GM20000 (cell line): ENCODE measurements around the gene MBNL3.
"Not testable (repeated sequence)": the region's sequence is repeated elsewhere in the genome, so short reads cannot be mapped to it uniquely, and the experiment has no call there.

Experiments used
- DNase-seq: peaks from one replicate; pipeline ENCODE4 v3.0.0; 2012; ENCODE audit warnings: low spot score
- TF ChIP-seq, protein P1 (sequence below): IDR thresholded peaks from 2 replicates; pipeline ENCODE4 v1.5.1; 2012; ENCODE audit warnings: mild to moderate bottlenecking, control low read depth; ENCODE audit errors: extremely low read depth, missing control alignments

MBNL3 gene

DNA sequence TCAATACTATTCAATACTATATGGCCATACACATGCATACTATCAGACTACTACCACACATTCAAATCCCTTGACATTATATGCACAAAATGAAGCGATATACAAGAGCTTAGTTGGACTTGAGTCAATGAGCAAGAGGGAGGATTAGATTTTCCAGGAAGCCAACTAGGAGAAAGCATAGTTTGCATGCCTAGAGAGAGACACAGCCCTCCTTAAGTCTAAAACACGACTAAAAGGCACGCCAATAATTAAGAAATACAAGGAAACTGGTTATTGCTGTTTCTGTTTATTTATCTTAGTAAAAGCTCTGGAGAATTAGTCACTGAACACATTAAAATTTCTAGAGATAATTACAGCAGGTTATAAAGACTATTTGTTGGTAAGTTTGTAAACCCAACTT lies 21.8 kb downstream of the MBNL3 start:
- DNase-seq: no peak
- TF ChIP-seq, protein P1, sequence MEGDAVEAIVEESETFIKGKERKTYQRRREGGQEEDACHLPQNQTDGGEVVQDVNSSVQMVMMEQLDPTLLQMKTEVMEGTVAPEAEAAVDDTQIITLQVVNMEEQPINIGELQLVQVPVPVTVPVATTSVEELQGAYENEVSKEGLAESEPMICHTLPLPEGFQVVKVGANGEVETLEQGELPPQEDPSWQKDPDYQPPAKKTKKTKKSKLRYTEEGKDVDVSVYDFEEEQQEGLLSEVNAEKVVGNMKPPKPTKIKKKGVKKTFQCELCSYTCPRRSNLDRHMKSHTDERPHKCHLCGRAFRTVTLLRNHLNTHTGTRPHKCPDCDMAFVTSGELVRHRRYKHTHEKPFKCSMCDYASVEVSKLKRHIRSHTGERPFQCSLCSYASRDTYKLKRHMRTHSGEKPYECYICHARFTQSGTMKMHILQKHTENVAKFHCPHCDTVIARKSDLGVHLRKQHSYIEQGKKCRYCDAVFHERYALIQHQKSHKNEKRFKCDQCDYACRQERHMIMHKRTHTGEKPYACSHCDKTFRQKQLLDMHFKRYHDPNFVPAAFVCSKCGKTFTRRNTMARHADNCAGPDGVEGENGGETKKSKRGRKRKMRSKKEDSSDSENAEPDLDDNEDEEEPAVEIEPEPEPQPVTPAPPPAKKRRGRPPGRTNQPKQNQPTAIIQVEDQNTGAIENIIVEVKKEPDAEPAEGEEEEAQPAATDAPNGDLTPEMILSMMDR: no peak

- DNase-seq: no peak
- TF ChIP-seq, protein P1: no peak
Observed at GRCh38 chrX:132463411-132463810, 25.4 kb downstream of the MBNL3 start.

GRCh38 chrX:132461886-132462285 lies 27.0 kb downstream of the MBNL3 start:
- no peak for DNase-seq
- TF ChIP-seq, protein P1: no peak

DNA sequence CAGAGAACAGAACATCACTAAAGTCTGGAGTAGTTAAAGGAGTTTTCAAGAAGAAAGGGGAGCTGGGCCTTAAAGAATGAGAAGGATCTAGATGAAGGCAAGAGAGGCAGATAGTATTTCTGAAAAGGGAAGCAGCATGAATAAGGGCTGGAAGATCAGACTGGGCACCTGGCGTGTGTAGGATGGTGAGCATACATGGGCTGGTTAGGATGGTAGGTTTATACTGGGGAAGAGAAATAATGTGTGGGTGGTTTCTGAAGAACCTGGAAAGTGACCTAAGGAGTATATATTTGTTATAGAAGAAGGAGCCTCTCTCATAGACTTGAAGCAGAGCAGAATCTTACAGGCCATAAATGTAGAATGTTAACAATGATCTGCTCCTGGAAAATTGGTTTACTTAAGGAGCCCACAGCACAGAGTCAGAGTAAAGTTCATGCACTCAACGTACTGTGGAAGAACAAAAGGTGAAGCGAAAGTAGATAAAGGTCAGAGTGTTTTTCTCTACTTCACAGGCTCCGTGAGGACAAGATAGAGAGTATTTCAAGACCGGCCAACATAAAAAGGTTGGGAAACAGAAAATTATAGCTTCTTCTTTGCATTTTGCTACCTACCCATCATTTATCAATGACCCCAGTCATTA lies 35.8 kb downstream of the MBNL3 start:
- no peak for DNase-seq
- TF ChIP-seq, protein P1: no peak

DNA sequence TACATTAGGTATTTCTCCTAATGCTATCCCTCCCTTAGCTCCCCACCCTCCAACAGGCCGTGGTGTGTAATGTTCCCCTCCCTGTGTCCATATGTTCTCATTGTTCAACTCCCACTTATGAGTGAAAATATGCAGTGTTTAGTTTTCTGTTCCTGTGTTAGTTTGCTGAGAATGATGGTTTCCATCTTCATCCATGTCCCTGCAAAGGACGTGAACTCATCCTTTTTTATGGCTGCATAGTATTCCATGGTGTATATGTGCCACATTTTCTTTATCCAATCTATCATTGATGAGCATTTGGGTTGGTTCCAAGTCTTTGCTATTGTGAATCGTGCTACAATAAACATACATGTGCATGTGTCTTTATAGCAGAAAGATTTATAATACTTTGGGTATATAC lies 42.9 kb downstream of the MBNL3 start:
- not testable (repeated sequence) for DNase-seq

DNA sequence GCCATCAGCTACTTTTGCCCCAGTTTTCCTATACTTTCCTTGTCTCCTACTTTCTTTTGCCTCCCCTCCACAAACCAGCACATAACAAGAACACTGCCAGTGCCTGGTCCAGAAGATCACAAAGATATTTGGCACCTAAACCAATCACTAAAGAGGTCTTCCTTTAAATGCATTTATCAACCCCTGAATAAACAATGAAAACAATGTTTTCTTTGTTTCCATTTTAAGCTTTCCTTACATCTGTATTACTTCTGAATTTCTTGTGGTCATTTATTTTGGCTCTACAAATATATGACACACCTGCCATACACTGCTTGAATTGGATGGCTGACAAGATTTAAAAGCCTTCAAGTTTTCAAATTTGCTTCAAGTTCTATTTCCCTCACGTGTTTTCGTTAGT lies 43.9 kb downstream of the MBNL3 start:
- DNase-seq: no peak
- TF ChIP-seq, protein P1: no peak

DNA sequence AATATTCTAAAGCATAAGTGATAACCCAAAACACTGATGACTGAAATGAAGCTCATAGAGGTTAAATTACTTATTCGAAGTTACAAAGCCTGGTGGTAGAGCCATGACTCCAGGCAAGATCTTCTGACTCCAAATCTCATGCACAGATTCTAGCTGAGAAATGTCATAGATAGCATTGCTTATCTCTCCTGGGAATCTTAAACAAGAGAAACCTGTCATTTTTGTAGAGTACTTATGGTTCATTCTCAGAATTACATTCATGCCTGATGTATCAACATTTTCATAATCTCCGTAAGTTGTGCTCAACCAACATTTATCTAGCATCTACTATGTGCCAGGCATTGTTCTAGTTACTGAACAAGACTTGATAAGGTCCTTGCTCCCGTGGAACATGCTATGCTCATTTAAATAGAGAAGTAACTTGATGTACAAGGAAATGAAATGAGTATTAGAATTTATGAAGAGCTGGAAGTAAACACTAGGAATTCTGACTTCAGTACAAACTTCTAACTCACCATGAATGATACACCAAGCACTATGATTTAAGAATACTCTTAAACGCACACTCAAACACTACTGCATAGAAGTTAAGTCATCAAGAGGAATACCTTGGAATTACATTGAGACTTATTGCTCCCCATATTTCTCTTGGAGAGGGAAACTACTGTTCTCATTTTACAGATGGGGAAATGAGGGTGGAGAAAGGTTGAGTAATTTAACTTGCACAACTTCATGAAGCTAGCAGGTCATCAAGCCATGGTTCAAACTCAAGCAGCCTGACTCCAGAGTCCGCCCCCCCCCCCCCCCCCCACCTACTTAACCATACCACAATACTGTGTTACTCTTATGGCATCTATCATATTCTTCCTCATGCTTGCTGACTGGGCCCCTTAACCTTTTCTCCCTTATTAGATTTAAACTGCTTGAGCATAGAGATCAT lies 45.4 kb downstream of the MBNL3 start:
- TF ChIP-seq, protein P1: no peak
- DNase-seq: no peak
